Common myeloid progenitor, CD34-positive (primary cell): Measurements from ENCODE around the gene OR2T2.
A peak's percentile ranks its signal among the peaks of the same experiment; 100 is the strongest.
"Not testable (repeated sequence)": the region's sequence is repeated elsewhere in the genome, so short reads cannot be mapped to it uniquely, and the experiment has no call there.

ENCODE experiments used
- CTCF ChIA-PET: fragments of 350-600 bp; sonication (Branson Sonifier 250); formaldehyde crosslinking; loops from one replicate; lab custom pipeline; 2021; ENCODE audit warnings: antibody characterized with exemption; lab: Charles Lee
- POLR2A ChIA-PET: fragments of 350-600 bp; sonication (Branson Sonifier 250); formaldehyde crosslinking; loops from one replicate; lab custom pipeline; 2021; ENCODE audit warnings: antibody characterized with exemption; lab: Charles Lee
- DNase-seq, 3 donors: peaks; one replicate each; pipeline versions ENCODE4 v3.0.0 to v3.0.0-alpha.2; 2013
- H3K27ac ChIP-seq, 2 experiments: 1 replicate in 1 of 2; 2 replicates in 1 of 2; pipeline ENCODE4 v1.7.0; 2013; ENCODE audit warnings: inconsistent platforms in 2 of 2, low read length in 2 of 2, mild to moderate bottlenecking in 2 of 2, low read depth in 1 of 2, moderate library complexity in 1 of 2; ENCODE audit not compliant: severe bottlenecking in 2 of 2, insufficient read depth in 1 of 2, poor library complexity in 1 of 2
- H3K27me3 ChIP-seq, 5 experiments: replicated peaks in 2 of 5; 1 replicate in 3 of 5; 2 replicates in 2 of 5; pipeline versions ENCODE4 v1.6.1 to v1.7.0; 2013; ENCODE audit warnings: low read length in 4 of 5, mild to moderate bottlenecking in 2 of 5, moderate library complexity in 2 of 5, inconsistent platforms in 1 of 5; ENCODE audit not compliant: insufficient read depth in 5 of 5, control insufficient read depth in 4 of 5
- H3K36me3 ChIP-seq, 4 experiments: 1 replicate in 2 of 4; 2 replicates in 2 of 4; pipeline versions ENCODE4 v1.6.1 to v1.7.0; 2013; ENCODE audit warnings: low read length in 3 of 4, control low read depth in 1 of 4, mild to moderate bottlenecking in 1 of 4; ENCODE audit not compliant: control insufficient read depth in 4 of 4, insufficient read depth in 4 of 4
- H3K4me1 ChIP-seq, 4 experiments: 1 replicate in 3 of 4; 2 replicates in 1 of 4; pipeline versions ENCODE4 v1.6.1 to v1.7.1; 2013; ENCODE audit warnings: low read length in 3 of 4, mild to moderate bottlenecking in 3 of 4, control low read depth in 1 of 4, inconsistent platforms in 1 of 4, moderate library complexity in 1 of 4; ENCODE audit not compliant: control insufficient read depth in 4 of 4, insufficient read depth in 4 of 4; ENCODE audit errors: control extremely low read depth in 1 of 4
- H3K4me3 ChIP-seq, 7 experiments: 1 replicate in 4 of 7; 2 replicates in 3 of 7; pipeline versions ENCODE4 v1.5.1 to v1.7.0; 2013; ENCODE audit warnings: mild to moderate bottlenecking in 7 of 7, low read length in 6 of 7, moderate library complexity in 6 of 7, inconsistent platforms in 2 of 7, low read depth in 2 of 7, control low read depth in 1 of 7; ENCODE audit not compliant: insufficient read depth in 4 of 7, control insufficient read depth in 1 of 7; ENCODE audit errors: extremely low read depth in 1 of 7
- H3K9me3 ChIP-seq, 5 experiments: 1 replicate in 4 of 5; 2 replicates in 1 of 5; pipeline versions ENCODE4 v1.6.1 to v1.7.1; 2013; ENCODE audit warnings: low read length in 4 of 5, mild to moderate bottlenecking in 2 of 5, inconsistent platforms in 1 of 5, low read depth in 1 of 5, moderate library complexity in 1 of 5; ENCODE audit not compliant: control insufficient read depth in 4 of 5, insufficient read depth in 2 of 5; ENCODE audit errors: control extremely low read depth in 1 of 5
- WGBS: methylation state at CpG from one replicate; pipeline ENCODE4 v1.1.5; 2013; ENCODE audit not compliant: insufficient coverage; 5-methylcytosine and 5-hydroxymethylcytosine counted together

OR2T2 gene

GRCh38 chr1:248473051-248473450 is 27.6 kb downstream of the OR2T2 start, which contains the start of gene OR2T3:
Gene OR2T3, plus strand, starts transcription at chr1:248473351. Its CDS starts 0 bp downstream, at chr1:248473351.
- H3K4me3 ChIP-seq, H3K9me3 ChIP-seq, H3K27ac ChIP-seq, H3K36me3 ChIP-seq, CTCF ChIA-PET, H3K4me1 ChIP-seq, H3K27me3 ChIP-seq, DNase-seq, POLR2A ChIA-PET: not testable (repeated sequence)
- WGBS, result no CpG with 5 or more reads among the region's 2 CpGs

DNA sequence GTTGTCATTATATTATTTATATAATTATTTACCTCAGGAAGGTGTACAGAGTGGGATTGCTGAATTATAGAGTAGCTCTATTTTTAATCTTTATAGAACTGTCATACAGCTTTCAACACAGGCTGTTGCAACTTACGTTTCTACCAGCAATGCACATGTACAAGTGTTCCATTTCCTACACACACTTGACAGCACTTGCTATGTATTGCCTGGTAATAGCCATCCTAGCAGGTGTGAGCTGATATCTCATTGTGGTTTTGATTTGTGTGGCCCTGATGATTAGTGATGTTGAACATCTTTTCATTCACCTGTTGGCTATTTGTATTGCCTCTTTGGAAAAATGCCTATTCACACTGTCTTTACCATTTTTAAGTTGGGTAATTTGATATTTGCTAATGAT is 30.2 kb downstream of the OR2T2 start:
- H3K27ac ChIP-seq, DNase-seq, POLR2A ChIA-PET, H3K4me3 ChIP-seq, H3K36me3 ChIP-seq, H3K9me3 ChIP-seq, H3K27me3 ChIP-seq, CTCF ChIA-PET, H3K4me1 ChIP-seq: not testable (repeated sequence)
- WGBS, result no CpG with 5 or more reads among the region's 1 CpG

GRCh38 chr1:248481686-248482579 is 36.5 kb downstream of the OR2T2 start:
- H3K27ac ChIP-seq, CTCF ChIA-PET, H3K9me3 ChIP-seq, H3K27me3 ChIP-seq, POLR2A ChIA-PET, H3K4me1 ChIP-seq, H3K36me3 ChIP-seq: not testable (repeated sequence)
- 35% methylated on average over 2 of the region's 13 CpGs for WGBS
- H3K4me3 ChIP-seq, result peak overlapping the region in 2 of 7 experiments; percentile 44 to 64
- peak in 1 of 3 donors; percentile 6 for DNase-seq

DNA sequence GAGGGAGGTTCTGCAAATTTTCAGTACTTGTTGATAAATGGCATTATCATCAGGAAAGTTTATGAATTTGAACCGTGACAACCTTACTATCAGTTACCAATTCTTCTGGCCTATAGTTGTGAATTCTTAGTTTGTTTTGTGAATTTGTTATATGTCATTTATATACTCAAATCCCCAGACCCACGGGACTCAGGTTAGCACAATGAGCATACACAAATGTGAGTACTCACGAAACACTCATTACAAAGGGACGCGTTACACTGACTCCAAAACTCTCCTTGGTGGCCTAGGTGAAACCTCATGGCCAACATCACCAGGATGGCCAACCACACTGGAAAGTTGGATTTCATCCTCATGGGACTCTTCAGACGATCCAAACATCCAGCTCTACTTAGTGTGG is 42.9 kb downstream of the OR2T2 start, which contains the start of gene OR2T5:
TSS of gene OR2T5 (plus strand) at position 301 of the 400 bp plus-strand sequence. CDS start at position 301, 0 bp downstream.
- H3K9me3 ChIP-seq, H3K27me3 ChIP-seq, CTCF ChIA-PET, DNase-seq, H3K27ac ChIP-seq, H3K4me1 ChIP-seq, H3K4me3 ChIP-seq, POLR2A ChIA-PET, H3K36me3 ChIP-seq: not testable (repeated sequence)
- 100% methylated on average over 1 of the region's 6 CpGs for WGBS

DNA sequence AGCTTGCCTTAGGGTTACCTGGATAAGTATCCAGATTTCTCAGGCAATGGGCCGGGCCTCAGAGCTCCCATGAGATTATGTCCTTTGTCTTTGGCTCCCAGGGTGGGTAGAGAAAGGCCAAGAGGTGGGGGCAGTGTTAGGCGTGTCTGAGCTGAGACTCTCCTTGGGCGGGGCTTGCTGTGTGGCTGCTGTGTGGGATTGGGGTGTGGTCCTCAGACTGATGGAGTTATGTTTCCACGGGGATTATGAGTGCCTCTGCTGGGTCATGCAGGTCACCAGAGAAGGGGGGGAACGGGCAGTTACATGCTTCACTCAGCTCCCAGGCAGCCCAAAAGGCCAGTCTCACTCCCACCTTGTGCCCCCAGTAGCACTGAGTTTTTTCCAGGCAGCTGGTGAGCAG is 51.2 kb downstream of the OR2T2 start:
- POLR2A ChIA-PET, H3K27me3 ChIP-seq, CTCF ChIA-PET, H3K27ac ChIP-seq, H3K4me1 ChIP-seq, DNase-seq, H3K9me3 ChIP-seq, H3K4me3 ChIP-seq, H3K36me3 ChIP-seq: not testable (repeated sequence)
- WGBS, result no CpG with 5 or more reads among the region's 5 CpGs

DNA sequence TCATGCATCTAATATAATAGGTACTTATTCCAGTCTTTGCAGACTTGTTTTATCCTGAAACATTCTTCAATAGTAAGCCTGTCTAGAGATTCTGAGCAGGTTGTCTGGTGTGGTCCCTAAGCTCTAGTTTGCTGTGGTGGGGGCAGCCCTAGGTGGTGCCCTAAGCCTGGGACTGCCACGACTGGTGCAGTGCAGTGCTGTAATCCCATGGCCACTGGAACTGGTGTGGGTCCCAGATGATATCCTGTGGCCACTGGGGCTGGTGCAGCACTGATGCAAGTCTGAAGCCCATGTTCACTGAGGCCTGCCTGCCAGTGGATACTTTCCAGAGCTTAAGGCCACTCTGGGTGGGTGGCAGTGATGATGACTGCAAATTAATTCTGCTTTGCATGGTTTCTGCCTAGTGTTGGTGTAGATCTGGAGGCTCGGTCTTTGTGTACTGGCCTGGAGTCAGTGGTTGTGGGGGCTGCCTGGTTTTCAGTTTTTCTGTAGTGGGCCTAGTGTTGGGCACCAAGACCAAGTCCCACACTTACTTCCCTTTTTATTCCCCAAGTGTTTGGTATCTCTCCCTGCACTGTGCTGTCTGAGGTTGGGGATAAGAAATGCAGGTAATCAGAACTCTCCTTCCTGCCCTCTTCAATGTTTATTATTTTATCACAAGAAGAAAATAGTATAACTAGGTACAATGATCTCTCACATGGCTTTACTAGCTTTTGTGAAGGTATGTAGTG is 55.0 kb downstream of the OR2T2 start:
- H3K36me3 ChIP-seq, H3K4me3 ChIP-seq, H3K4me1 ChIP-seq, H3K27ac ChIP-seq, POLR2A ChIA-PET, H3K9me3 ChIP-seq, CTCF ChIA-PET, H3K27me3 ChIP-seq: not testable (repeated sequence)
- WGBS, result no CpG with 5 or more reads among the region's 2 CpGs
- DNase-seq, result peak in 1 of 3 donors; percentile 3
